ENCODE data around the gene RNF217. TPM values are rescaled to one million over a fixed set of nuclear protein-coding genes. Genes with fewer than 3 reads are reported as not detected.
"Not testable (repeated sequence)": the region's sequence is repeated elsewhere in the genome, so short reads cannot be mapped to it uniquely, and the experiment has no call there.

Gene RNF217
- polyA plus RNA-seq, 4 donors: 0.54 to 17.7 (median 1.8) TPM

- H3K27ac ChIP-seq (ENCODE audit: low read depth in 1 of 3, low read length in 2 of 3); H3K4me1 ChIP-seq (ENCODE audit: control insufficient read depth in 3 of 3, insufficient read depth in 2 of 3, low read depth in 1 of 3, low read length in 2 of 3); H3K27me3 ChIP-seq (ENCODE audit: control insufficient read depth in 3 of 3, insufficient read depth in 3 of 3, low read length in 3 of 3); H3K4me3 ChIP-seq (ENCODE audit: low read depth in 1 of 3, low read length in 3 of 3); DNase-seq; H3K9me3 ChIP-seq (ENCODE audit: control insufficient read depth in 2 of 2, insufficient read depth in 1 of 2, low read depth in 1 of 2, low read length in 1 of 2); H3K36me3 ChIP-seq (ENCODE audit: control insufficient read depth in 3 of 3, insufficient read depth in 2 of 3, low read depth in 1 of 3, low read length in 3 of 3); FAIRE-seq: not testable (repeated sequence)
- 93 to 97% (median 96%) methylated on average over 2 of the region's 2 CpGs for WGBS, 3 donors
Observed at GRCh38 chr6:125075073-125075472, 112.8 kb downstream of the RNF217 start.

- Histone ChIP-seq H3K27ac (ENCODE audit: low read depth in 1 of 3, low read length in 2 of 3) (no peak overlapping the region), H3K27me3 (ENCODE audit: control insufficient read depth in 3 of 3, insufficient read depth in 3 of 3, low read length in 3 of 3) (no peaks in the 10 kb centered on the region), H3K9me3 (ENCODE audit: control insufficient read depth in 2 of 2, insufficient read depth in 1 of 2, low read depth in 1 of 2, low read length in 1 of 2) (no peaks in the 10 kb centered on the region), H3K36me3 (ENCODE audit: control insufficient read depth in 3 of 3, insufficient read depth in 2 of 3, low read depth in 1 of 3, low read length in 3 of 3) (peaks cover 0 to 9% (median 2%) of the 10 kb centered on the region in 3 donors), H3K4me1 (ENCODE audit: control insufficient read depth in 3 of 3, insufficient read depth in 2 of 3, low read depth in 1 of 3, low read length in 2 of 3) (no peaks in the 10 kb centered on the region), H3K4me3 (ENCODE audit: low read depth in 1 of 3, low read length in 3 of 3) (no peak overlapping the region)
- FAIRE-seq (no peak), DNase-seq (no peak)
- 60 to 72% (median 68%) methylated on average over 4 of the region's 4 CpGs for WGBS, 3 donors
Observed at GRCh38 chr6:125075741-125076481, 113.7 kb downstream of the RNF217 start.

- Histone ChIP-seq H3K27me3 (ENCODE audit: control insufficient read depth in 3 of 3, insufficient read depth in 3 of 3, low read length in 3 of 3) (no peaks in the 10 kb centered on the region), H3K4me1 (ENCODE audit: control insufficient read depth in 3 of 3, insufficient read depth in 2 of 3, low read depth in 1 of 3, low read length in 2 of 3) (no peaks in the 10 kb centered on the region), H3K4me3 (ENCODE audit: low read depth in 1 of 3, low read length in 3 of 3) (no peak overlapping the region), H3K27ac (ENCODE audit: low read depth in 1 of 3, low read length in 2 of 3) (no peak overlapping the region), H3K9me3 (ENCODE audit: control insufficient read depth in 2 of 2, insufficient read depth in 1 of 2, low read depth in 1 of 2, low read length in 1 of 2) (no peaks in the 10 kb centered on the region), H3K36me3 (ENCODE audit: control insufficient read depth in 3 of 3, insufficient read depth in 2 of 3, low read depth in 1 of 3, low read length in 3 of 3) (peaks cover 0 to 7% (median 2%) of the 10 kb centered on the region in 3 donors)
- FAIRE-seq (no peak), DNase-seq (no peak)
- 88 to 93% (median 89%) methylated on average over 3 of the region's 3 CpGs for WGBS, 3 donors
Observed at GRCh38 chr6:125076482-125076742, 114.2 kb downstream of the RNF217 start.

GRCh38 chr6:125077453-125077852 is 115.2 kb downstream of the RNF217 start:
- Histone ChIP-seq H3K27me3 (ENCODE audit: control insufficient read depth in 3 of 3, insufficient read depth in 3 of 3, low read length in 3 of 3) (no peaks in the 10 kb centered on the region), H3K4me1 (ENCODE audit: control insufficient read depth in 3 of 3, insufficient read depth in 2 of 3, low read depth in 1 of 3, low read length in 2 of 3) (no peaks in the 10 kb centered on the region), H3K9me3 (ENCODE audit: control insufficient read depth in 2 of 2, insufficient read depth in 1 of 2, low read depth in 1 of 2, low read length in 1 of 2) (no peaks in the 10 kb centered on the region), H3K4me3 (ENCODE audit: low read depth in 1 of 3, low read length in 3 of 3) (no peak overlapping the region), H3K36me3 (ENCODE audit: control insufficient read depth in 3 of 3, insufficient read depth in 2 of 3, low read depth in 1 of 3, low read length in 3 of 3) (peaks cover 0 to 7% (median 2%) of the 10 kb centered on the region in 3 donors), H3K27ac (ENCODE audit: low read depth in 1 of 3, low read length in 2 of 3) (no peak overlapping the region)
- no peak for FAIRE-seq
- 88 to 90% (median 90%) methylated on average over 4 of the region's 4 CpGs for WGBS, 3 donors
- no peak for DNase-seq

GRCh38 chr6:125078602-125079321 is 116.5 kb downstream of the RNF217 start:
- FAIRE-seq: no peak
- Histone ChIP-seq H3K4me1 (ENCODE audit: control insufficient read depth in 3 of 3, insufficient read depth in 2 of 3, low read depth in 1 of 3, low read length in 2 of 3) (no peaks in the 10 kb centered on the region), H3K36me3 (ENCODE audit: control insufficient read depth in 3 of 3, insufficient read depth in 2 of 3, low read depth in 1 of 3, low read length in 3 of 3) (peaks cover 0 to 7% (median 2%) of the 10 kb centered on the region in 3 donors)

GRCh38 chr6:125082908-125083683 is 120.9 kb downstream of the RNF217 start:
- DNase-seq: no peak
- Histone ChIP-seq H3K9me3 (ENCODE audit: control insufficient read depth in 2 of 2, insufficient read depth in 1 of 2, low read depth in 1 of 2, low read length in 1 of 2) (no peaks in the 10 kb centered on the region), H3K27me3 (ENCODE audit: control insufficient read depth in 3 of 3, insufficient read depth in 3 of 3, low read length in 3 of 3) (no peaks in the 10 kb centered on the region), H3K27ac (ENCODE audit: low read depth in 1 of 3, low read length in 2 of 3) (no peak overlapping the region), H3K4me1 (ENCODE audit: control insufficient read depth in 3 of 3, insufficient read depth in 2 of 3, low read depth in 1 of 3, low read length in 2 of 3) (no peaks in the 10 kb centered on the region), H3K36me3 (ENCODE audit: control insufficient read depth in 3 of 3, insufficient read depth in 2 of 3, low read depth in 1 of 3, low read length in 3 of 3) (peaks cover 0 to 7% (median 0%) of the 10 kb centered on the region in 3 donors), H3K4me3 (ENCODE audit: low read depth in 1 of 3, low read length in 3 of 3) (no peak overlapping the region)
- WGBS, 3 donors: 92 to 97% (median 94%) methylated on average over 8 of the region's 8 CpGs
- FAIRE-seq: no peak

More at GRCh38 chr6:125078602-125079321, 116.5 kb downstream of the RNF217 start:
- DNase-seq: no peak
- Histone ChIP-seq H3K27me3 (ENCODE audit: control insufficient read depth in 3 of 3, insufficient read depth in 3 of 3, low read length in 3 of 3) (no peaks in the 10 kb centered on the region), H3K4me3 (ENCODE audit: low read depth in 1 of 3, low read length in 3 of 3) (no peak overlapping the region), H3K9me3 (ENCODE audit: control insufficient read depth in 2 of 2, insufficient read depth in 1 of 2, low read depth in 1 of 2, low read length in 1 of 2) (no peaks in the 10 kb centered on the region), H3K27ac (ENCODE audit: low read depth in 1 of 3, low read length in 2 of 3) (no peak overlapping the region)
- WGBS, 3 donors: 66 to 83% (median 72%) methylated on average over 5 of the region's 5 CpGs

GRCh38 chr6:125083684-125083990 is 121.4 kb downstream of the RNF217 start:
- H3K9me3 ChIP-seq (ENCODE audit: control insufficient read depth in 2 of 2, insufficient read depth in 1 of 2, low read depth in 1 of 2, low read length in 1 of 2): no peaks in the 10 kb centered on the region
- no peak overlapping the region for H3K27ac ChIP-seq (ENCODE audit: low read depth in 1 of 3, low read length in 2 of 3)
- no peaks in the 10 kb centered on the region for H3K4me1 ChIP-seq (ENCODE audit: control insufficient read depth in 3 of 3, insufficient read depth in 2 of 3, low read depth in 1 of 3, low read length in 2 of 3)
- DNase-seq (no peak), FAIRE-seq (no peak)
- peaks cover 0 to 3% (median 0%) of the 10 kb centered on the region in 3 donors for H3K36me3 ChIP-seq (ENCODE audit: control insufficient read depth in 3 of 3, insufficient read depth in 2 of 3, low read depth in 1 of 3, low read length in 3 of 3)
- H3K27me3 ChIP-seq (ENCODE audit: control insufficient read depth in 3 of 3, insufficient read depth in 3 of 3, low read length in 3 of 3): no peaks in the 10 kb centered on the region
- no peak overlapping the region for H3K4me3 ChIP-seq (ENCODE audit: low read depth in 1 of 3, low read length in 3 of 3)
- 82 to 90% (median 86%) methylated on average over 2 of the region's 2 CpGs for WGBS, 3 donors

- Histone ChIP-seq H3K4me3 (ENCODE audit: low read depth in 1 of 3, low read length in 3 of 3) (no peak overlapping the region), H3K27ac (ENCODE audit: low read depth in 1 of 3, low read length in 2 of 3) (no peak overlapping the region), H3K9me3 (ENCODE audit: control insufficient read depth in 2 of 2, insufficient read depth in 1 of 2, low read depth in 1 of 2, low read length in 1 of 2) (no peaks in the 10 kb centered on the region), H3K27me3 (ENCODE audit: control insufficient read depth in 3 of 3, insufficient read depth in 3 of 3, low read length in 3 of 3) (no peaks in the 10 kb centered on the region), H3K36me3 (ENCODE audit: control insufficient read depth in 3 of 3, insufficient read depth in 2 of 3, low read depth in 1 of 3, low read length in 3 of 3) (no peaks in the 10 kb centered on the region), H3K4me1 (ENCODE audit: control insufficient read depth in 3 of 3, insufficient read depth in 2 of 3, low read depth in 1 of 3, low read length in 2 of 3) (no peaks in the 10 kb centered on the region)
- no peak for DNase-seq
- FAIRE-seq: no peak
Observed at GRCh38 chr6:125086716-125087115, 124.5 kb downstream of the RNF217 start.
